Osteoblast (primary cell): ENCODE data around the gene PAM. TPM values are rescaled to one million over a fixed set of nuclear protein-coding genes. Genes with fewer than 3 reads are reported as not detected.

Experiments used
- DNase-seq: peaks from one replicate; pipeline ENCODE4 v3.0.0; 2011; ENCODE audit warnings: low spot score, mixed read lengths; ENCODE audit not compliant: insufficient read length; ENCODE audit errors: missing footprints
- H2AFZ ChIP-seq: 2 replicates; pipeline ENCODE4 v1.6.0; 2011; ENCODE audit warnings: mild to moderate bottlenecking, low read length
- H3K27ac ChIP-seq: 2 replicates; pipeline ENCODE4 v1.5.1; 2011; ENCODE audit warnings: mild to moderate bottlenecking, low read depth, low read length, moderate library complexity
- H3K27me3 ChIP-seq: 2 replicates; pipeline ENCODE4 v1.6.0; 2012; ENCODE audit warnings: mild to moderate bottlenecking, control low read depth, inconsistent platforms, low read length, moderate library complexity; ENCODE audit not compliant: insufficient read depth
- H3K36me3 ChIP-seq: 2 replicates; pipeline ENCODE4 v1.5.1; 2011; ENCODE audit warnings: mild to moderate bottlenecking, low read length, control low read depth, moderate library complexity; ENCODE audit not compliant: insufficient read depth
- H3K4me1 ChIP-seq: 2 replicates; pipeline ENCODE4 v1.5.1; 2011; ENCODE audit warnings: mild to moderate bottlenecking, low read length, control low read depth, moderate library complexity; ENCODE audit not compliant: insufficient read depth
- H3K4me2 ChIP-seq: 2 replicates; pipeline ENCODE4 v1.6.0; 2011; ENCODE audit warnings: mild to moderate bottlenecking, low read length; ENCODE audit not compliant: insufficient read depth
- H3K4me3 ChIP-seq: fragments of 200-600 bp; sonication (generic); 3 replicates; pipeline ENCODE4 v1.5.1; 2012; ENCODE audit warnings: mild to moderate bottlenecking, low read length, inconsistent platforms; ENCODE audit not compliant: insufficient read depth
- H3K79me2 ChIP-seq: 2 replicates; pipeline ENCODE4 v1.6.0; 2012; ENCODE audit warnings: mild to moderate bottlenecking, low read length, control low read depth, inconsistent platforms; ENCODE audit not compliant: insufficient read depth
- H3K9me3 ChIP-seq: 2 replicates; pipeline ENCODE4 v1.5.1; 2011; ENCODE audit warnings: low read depth, low read length, control low read depth
- H4K20me1 ChIP-seq: 2 replicates; pipeline ENCODE4 v1.6.0; 2012; ENCODE audit warnings: mild to moderate bottlenecking, low read length, control low read depth; ENCODE audit not compliant: insufficient read depth
- CTCF ChIP-seq: IDR thresholded peaks from 2 replicates; pipeline ENCODE4 v1.5.1; 2011; ENCODE audit warnings: mild to moderate bottlenecking, low read depth, low read length, moderate library complexity; ENCODE audit errors: extremely low read depth
- total RNA-seq: library from RNA; depleted of rRNA; stranded (reverse); fragments of >200 nt; gene quantifications from 2 replicates; pipeline ENCODE4 v1.2.3, GENCODE V29; 2012

PAM gene
- total RNA-seq, 1 donor, result 248 TPM

- Histone ChIP-seq H3K27ac (no peak overlapping the region), H3K4me2 (no peak overlapping the region), H3K79me2 (no peaks in the 10 kb centered on the region), H3K4me3 (no peak overlapping the region), H3K36me3 (peaks cover 5% of the 10 kb centered on the region), H3K9me3 (no peaks in the 10 kb centered on the region), H3K27me3 (no peaks in the 10 kb centered on the region), H2AFZ (no peak overlapping the region), H3K4me1 (no peaks in the 10 kb centered on the region), H4K20me1 (no peaks in the 10 kb centered on the region)
- no peak for DNase-seq
- TF ChIP-seq CTCF, result peak; percentile 35
Observed at GRCh38 chr5:103031607-103032006, 276.5 kb downstream of the PAM start.

- Histone ChIP-seq H3K4me3 (no peak overlapping the region), H3K79me2 (no peaks in the 10 kb centered on the region), H2AFZ (no peak overlapping the region), H3K27ac (no peak overlapping the region), H3K4me1 (no peaks in the 10 kb centered on the region), H3K4me2 (no peak overlapping the region), H3K36me3 (peaks cover 5% of the 10 kb centered on the region), H3K27me3 (no peaks in the 10 kb centered on the region), H4K20me1 (no peaks in the 10 kb centered on the region), H3K9me3 (no peaks in the 10 kb centered on the region)
- DNase-seq, result no peak
- no peak for TF ChIP-seq CTCF
Observed at GRCh38 chr5:103033696-103034095, 278.6 kb downstream of the PAM start.

GRCh38 chr5:103034662-103035392 is 279.7 kb downstream of the PAM start:
- Histone ChIP-seq H3K4me2 (no peak overlapping the region), H3K27me3 (no peaks in the 10 kb centered on the region), H3K9me3 (no peaks in the 10 kb centered on the region), H3K79me2 (no peaks in the 10 kb centered on the region), H2AFZ (no peak overlapping the region), H3K36me3 (peaks cover 5% of the 10 kb centered on the region), H4K20me1 (no peaks in the 10 kb centered on the region), H3K27ac (no peak overlapping the region), H3K4me1 (no peaks in the 10 kb centered on the region), H3K4me3 (no peak overlapping the region)
- no peak for DNase-seq
- no peak for TF ChIP-seq CTCF

- Histone ChIP-seq H3K9me3 (no peaks in the 10 kb centered on the region), H3K27me3 (no peaks in the 10 kb centered on the region), H3K27ac (no peak overlapping the region), H4K20me1 (no peaks in the 10 kb centered on the region), H3K4me3 (no peak overlapping the region), H3K79me2 (no peaks in the 10 kb centered on the region), H3K4me2 (no peak overlapping the region), H3K36me3 (peaks cover 5% of the 10 kb centered on the region), H3K4me1 (no peaks in the 10 kb centered on the region), H2AFZ (no peak overlapping the region)
- TF ChIP-seq CTCF, result no peak
- peak; percentile 23 for DNase-seq
Observed at GRCh38 chr5:103035701-103036100, 280.6 kb downstream of the PAM start.
